ENCODE data around the gene CDKN2AIPNL. TPM values are rescaled to one million over a fixed set of nuclear protein-coding genes. Genes with fewer than 3 reads are reported as not detected.
"Not testable (repeated sequence)": the region's sequence is repeated elsewhere in the genome, so short reads cannot be mapped to it uniquely, and the experiment has no call there.

Gene CDKN2AIPNL
- polyA plus RNA-seq, 1 donor: 28.0 TPM

- no CpG with 5 or more reads among the region's 7 CpGs for WGBS (ENCODE audit: insufficient coverage, low lambda C conversion rate)
- no peaks in the 10 kb centered on the region for H3K9me3 ChIP-seq (ENCODE audit: control insufficient read depth, low read depth, low read length)
- H3K4me3 ChIP-seq (ENCODE audit: low read length): no peak overlapping the region
- no peak overlapping the region for H3K27ac ChIP-seq (ENCODE audit: low read length)
- DNase-seq: no peak
- H3K4me1 ChIP-seq (ENCODE audit: control insufficient read depth, insufficient read depth, low read length): peaks cover 3% of the 10 kb centered on the region
- no peaks in the 10 kb centered on the region for H3K36me3 ChIP-seq (ENCODE audit: control insufficient read depth, insufficient read depth, low read length)
- H3K27me3 ChIP-seq (ENCODE audit: control insufficient read depth, insufficient read depth, low read length): no peaks in the 10 kb centered on the region
Observed at GRCh38 chr5:134426361-134426760, 14.7 kb upstream of the CDKN2AIPNL start.

- Histone ChIP-seq H3K36me3 (ENCODE audit: control insufficient read depth, insufficient read depth, low read length) (no peaks in the 10 kb centered on the region), H3K4me1 (ENCODE audit: control insufficient read depth, insufficient read depth, low read length) (peaks cover 11% of the 10 kb centered on the region), H3K27ac (ENCODE audit: low read length) (no peak overlapping the region), H3K27me3 (ENCODE audit: control insufficient read depth, insufficient read depth, low read length) (no peaks in the 10 kb centered on the region), H3K9me3 (ENCODE audit: control insufficient read depth, low read depth, low read length) (peaks cover 4% of the 10 kb centered on the region), H3K4me3 (ENCODE audit: low read length) (no peak overlapping the region)
- no CpG with 5 or more reads among the region's 2 CpGs for WGBS (ENCODE audit: insufficient coverage, low lambda C conversion rate)
- DNase-seq: no peak
Observed at GRCh38 chr5:134423376-134423775, 11.7 kb upstream of the CDKN2AIPNL start.

DNA sequence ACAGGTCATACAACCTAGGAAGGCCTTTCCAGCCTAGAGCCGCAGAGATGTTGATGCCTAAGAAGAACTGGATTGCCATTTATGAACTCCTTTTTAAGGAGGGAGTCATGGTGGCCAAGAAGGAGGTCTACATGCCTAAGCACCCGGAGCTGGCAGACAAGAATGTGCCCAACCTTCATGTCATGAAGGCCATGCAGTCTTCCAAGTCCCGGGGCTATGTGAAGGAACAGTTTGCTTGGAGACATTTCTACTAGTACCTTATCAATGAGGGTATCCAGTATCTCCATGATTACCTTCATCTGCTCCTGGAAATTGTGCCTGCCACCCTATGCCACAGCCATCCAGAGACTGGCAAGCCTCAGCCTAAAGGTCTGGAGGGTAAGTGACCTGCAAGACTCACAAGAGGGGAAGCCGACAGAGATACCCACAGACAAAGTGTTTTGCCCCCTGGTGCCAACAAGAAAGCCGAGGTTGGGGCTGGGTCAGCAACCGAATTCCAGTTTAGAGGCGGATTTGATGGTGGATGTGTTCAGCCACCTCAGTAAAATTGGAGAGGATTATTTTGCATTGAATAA, 11.2 kb upstream of the CDKN2AIPNL start:
- Histone ChIP-seq H3K4me3 (ENCODE audit: low read length) (no peak overlapping the region), H3K4me1 (ENCODE audit: control insufficient read depth, insufficient read depth, low read length) (peaks cover 14% of the 10 kb centered on the region), H3K27me3 (ENCODE audit: control insufficient read depth, insufficient read depth, low read length) (no peaks in the 10 kb centered on the region), H3K9me3 (ENCODE audit: control insufficient read depth, low read depth, low read length) (peaks cover 4% of the 10 kb centered on the region), H3K36me3 (ENCODE audit: control insufficient read depth, insufficient read depth, low read length) (no peaks in the 10 kb centered on the region), H3K27ac (ENCODE audit: low read length) (no peak overlapping the region)
- WGBS (ENCODE audit: insufficient coverage, low lambda C conversion rate): 100% methylated on average over 2 of the region's 7 CpGs
- DNase-seq: no peak

GRCh38 chr5:134421038-134421437, 9.4 kb upstream of the CDKN2AIPNL start:
- H3K27me3 ChIP-seq (ENCODE audit: control insufficient read depth, insufficient read depth, low read length); DNase-seq; H3K36me3 ChIP-seq (ENCODE audit: control insufficient read depth, insufficient read depth, low read length); H3K4me3 ChIP-seq (ENCODE audit: low read length); H3K9me3 ChIP-seq (ENCODE audit: control insufficient read depth, low read depth, low read length): not testable (repeated sequence)
- peaks cover 28% of the 10 kb centered on the region for H3K4me1 ChIP-seq (ENCODE audit: control insufficient read depth, insufficient read depth, low read length)
- H3K27ac ChIP-seq (ENCODE audit: low read length): peak overlapping the region; percentile 86
- no CpG with 5 or more reads among the region's 4 CpGs for WGBS (ENCODE audit: insufficient coverage, low lambda C conversion rate)

GRCh38 chr5:134420343-134420742, 8.7 kb upstream of the CDKN2AIPNL start:
- no peaks in the 10 kb centered on the region for H3K36me3 ChIP-seq (ENCODE audit: control insufficient read depth, insufficient read depth, low read length)
- H3K9me3 ChIP-seq (ENCODE audit: control insufficient read depth, low read depth, low read length): peaks cover 4% of the 10 kb centered on the region
- H3K4me1 ChIP-seq (ENCODE audit: control insufficient read depth, insufficient read depth, low read length): peaks cover 35% of the 10 kb centered on the region
- H3K27ac ChIP-seq (ENCODE audit: low read length): peak overlapping the region; percentile 86
- H3K27me3 ChIP-seq (ENCODE audit: control insufficient read depth, insufficient read depth, low read length): no peaks in the 10 kb centered on the region
- no CpG with 5 or more reads among the region's 2 CpGs for WGBS (ENCODE audit: insufficient coverage, low lambda C conversion rate)
- H3K4me3 ChIP-seq (ENCODE audit: low read length): no peak overlapping the region
- peak; percentile 76 to 90 for DNase-seq

- Histone ChIP-seq H3K27me3 (ENCODE audit: control insufficient read depth, insufficient read depth, low read length) (no peaks in the 10 kb centered on the region), H3K4me1 (ENCODE audit: control insufficient read depth, insufficient read depth, low read length) (peaks cover 45% of the 10 kb centered on the region), H3K36me3 (ENCODE audit: control insufficient read depth, insufficient read depth, low read length) (no peaks in the 10 kb centered on the region), H3K27ac (ENCODE audit: low read length) (peak overlapping the region; percentile 95), H3K4me3 (ENCODE audit: low read length) (no peak overlapping the region), H3K9me3 (ENCODE audit: control insufficient read depth, low read depth, low read length) (peaks cover 4% of the 10 kb centered on the region)
- WGBS (ENCODE audit: insufficient coverage, low lambda C conversion rate): 100% methylated on average over 3 of the region's 3 CpGs
- DNase-seq: no peak
Observed at GRCh38 chr5:134418958-134419357, 7.3 kb upstream of the CDKN2AIPNL start.

- peak in 1 of 2 donors; percentile 80 for DNase-seq
- no peaks in the 10 kb centered on the region for H3K27me3 ChIP-seq (ENCODE audit: control insufficient read depth, insufficient read depth, low read length)
- peaks cover 4% of the 10 kb centered on the region for H3K9me3 ChIP-seq (ENCODE audit: control insufficient read depth, low read depth, low read length)
- no peaks in the 10 kb centered on the region for H3K36me3 ChIP-seq (ENCODE audit: control insufficient read depth, insufficient read depth, low read length)
- peaks cover 56% of the 10 kb centered on the region for H3K4me1 ChIP-seq (ENCODE audit: control insufficient read depth, insufficient read depth, low read length)
- peak overlapping the region; percentile 95 for H3K27ac ChIP-seq (ENCODE audit: low read length)
- no peak overlapping the region for H3K4me3 ChIP-seq (ENCODE audit: low read length)
Observed at GRCh38 chr5:134417707-134418106, 6.0 kb upstream of the CDKN2AIPNL start.

- H3K9me3 ChIP-seq (ENCODE audit: control insufficient read depth, low read depth, low read length): no peaks in the 10 kb centered on the region
- WGBS (ENCODE audit: insufficient coverage, low lambda C conversion rate): no CpG with 5 or more reads among the region's 2 CpGs
- H3K27ac ChIP-seq (ENCODE audit: low read length): peak overlapping the region; percentile 95
- DNase-seq: no peak
- H3K4me3 ChIP-seq (ENCODE audit: low read length): peak overlapping the region; percentile 13
- no peaks in the 10 kb centered on the region for H3K36me3 ChIP-seq (ENCODE audit: control insufficient read depth, insufficient read depth, low read length)
- no peaks in the 10 kb centered on the region for H3K27me3 ChIP-seq (ENCODE audit: control insufficient read depth, insufficient read depth, low read length)
- H3K4me1 ChIP-seq (ENCODE audit: control insufficient read depth, insufficient read depth, low read length): peaks cover 60% of the 10 kb centered on the region
Observed at GRCh38 chr5:134413046-134413445, 1.4 kb upstream of the CDKN2AIPNL start.

- Histone ChIP-seq H3K36me3 (ENCODE audit: control insufficient read depth, insufficient read depth, low read length) (peaks cover 12% of the 10 kb centered on the region), H3K27ac (ENCODE audit: low read length) (peak overlapping the region; percentile 95)
- no CpG with 5 or more reads among the region's 9 CpGs for WGBS (ENCODE audit: insufficient coverage, low lambda C conversion rate)
Observed at GRCh38 chr5:134411228-134411545, 494 bp downstream of the CDKN2AIPNL start.

DNA sequence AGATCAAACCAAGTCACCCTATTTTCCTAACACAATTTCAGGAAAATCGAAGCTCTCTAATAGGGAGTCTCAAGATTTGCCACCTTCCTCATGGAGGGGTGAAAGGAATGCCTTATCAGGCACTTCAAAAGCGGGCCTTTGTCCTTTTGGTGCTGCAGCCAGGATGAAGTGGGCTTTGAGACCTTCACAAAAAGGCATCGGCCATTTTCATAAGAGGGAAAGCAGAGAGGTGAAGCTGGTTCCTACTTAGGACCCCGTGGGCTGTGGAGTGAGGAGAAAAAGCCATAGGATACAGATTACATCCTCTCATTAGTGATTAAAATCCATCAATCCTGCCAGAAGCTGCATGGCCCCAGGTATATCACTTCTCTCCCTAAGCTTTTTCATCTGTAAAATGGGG, 859 bp downstream of the CDKN2AIPNL start:
- Histone ChIP-seq H3K4me1 (ENCODE audit: control insufficient read depth, insufficient read depth, low read length) (peaks cover 39% of the 10 kb centered on the region), H3K27me3 (ENCODE audit: control insufficient read depth, insufficient read depth, low read length) (no peaks in the 10 kb centered on the region), H3K9me3 (ENCODE audit: control insufficient read depth, low read depth, low read length) (no peaks in the 10 kb centered on the region), H3K4me3 (ENCODE audit: low read length) (peak overlapping the region; percentile 88), H3K36me3 (ENCODE audit: control insufficient read depth, insufficient read depth, low read length) (peaks cover 15% of the 10 kb centered on the region), H3K27ac (ENCODE audit: low read length) (no peak overlapping the region)
- 20% methylated on average over 1 of the region's 4 CpGs for WGBS (ENCODE audit: insufficient coverage, low lambda C conversion rate)
- DNase-seq: no peak

More at GRCh38 chr5:134411228-134411545, 494 bp downstream of the CDKN2AIPNL start:
- H3K4me1 ChIP-seq (ENCODE audit: control insufficient read depth, insufficient read depth, low read length): peaks cover 43% of the 10 kb centered on the region
- no peaks in the 10 kb centered on the region for H3K9me3 ChIP-seq (ENCODE audit: control insufficient read depth, low read depth, low read length)
- H3K4me3 ChIP-seq (ENCODE audit: low read length): peak overlapping the region; percentile 88
- DNase-seq: no peak
- no peaks in the 10 kb centered on the region for H3K27me3 ChIP-seq (ENCODE audit: control insufficient read depth, insufficient read depth, low read length)

GRCh38 chr5:134409321-134409720, 2.4 kb downstream of the CDKN2AIPNL start:
- WGBS (ENCODE audit: insufficient coverage, low lambda C conversion rate): no CpG with 5 or more reads among the region's 6 CpGs
- H3K27ac ChIP-seq (ENCODE audit: low read length): no peak overlapping the region
- H3K27me3 ChIP-seq (ENCODE audit: control insufficient read depth, insufficient read depth, low read length): no peaks in the 10 kb centered on the region
- DNase-seq: no peak
- H3K36me3 ChIP-seq (ENCODE audit: control insufficient read depth, insufficient read depth, low read length): peaks cover 18% of the 10 kb centered on the region
- H3K9me3 ChIP-seq (ENCODE audit: control insufficient read depth, low read depth, low read length): no peaks in the 10 kb centered on the region
- H3K4me1 ChIP-seq (ENCODE audit: control insufficient read depth, insufficient read depth, low read length): peaks cover 29% of the 10 kb centered on the region
- H3K4me3 ChIP-seq (ENCODE audit: low read length): no peak overlapping the region
